Esophagus mucosa (tissue), 1 donor: ENCODE data around the gene KLRC3. TPM values are rescaled to one million over a fixed set of nuclear protein-coding genes. Genes with fewer than 3 reads are reported as not detected.
"Not testable (repeated sequence)": the region's sequence is repeated elsewhere in the genome, so short reads cannot be mapped to it uniquely, and the experiment has no call there.

Experiments
- ATAC-seq: fragments of 200-7000 bp; cut with Tn5 transposase; one replicate; pipeline ENCODE4 v1.9.1; 2020
- total RNA-seq: library from RNA; stranded (reverse); gene quantifications from one replicate; pipeline ENCODE4 v1.2.4, GENCODE V29; 2023
- donor health status: DM: yes; HTN: yes; CAD: no.

The KLRC3 gene
- not detected for total RNA-seq

GRCh38 chr12:10420334-10420733, at the start of gene KLRC3:
KLRC3 (minus strand) TSS chr12:10420595; CDS start chr12:10420550, 45 bp downstream.
- ATAC-seq: not testable (repeated sequence)

GRCh38 chr12:10469701-10470100, 49.3 kb upstream of the KLRC3 start:
- ATAC-seq: no peak

GRCh38 chr12:10466311-10466710, 45.9 kb upstream of the KLRC3 start:
- no peak for ATAC-seq

- ATAC-seq: no peak
These were observed 37.4 kb upstream of the KLRC3 start for GRCh38 chr12:10457760-10458159.

GRCh38 chr12:10456856-10457255, 36.5 kb upstream of the KLRC3 start:
- no peak for ATAC-seq

GRCh38 chr12:10455766-10456165, 35.4 kb upstream of the KLRC3 start:
- no peak for ATAC-seq

- no peak for ATAC-seq
These were observed 34.1 kb upstream of the KLRC3 start for GRCh38 chr12:10454531-10454930.

- peak; percentile 36 for ATAC-seq
These were observed 32.8 kb upstream of the KLRC3 start, which contains the start of gene KLRC1 for GRCh38 chr12:10453156-10453555. KLRC1 (minus strand) TSS chr12:10453377; CDS start chr12:10451156, 2,221 bp downstream.

GRCh38 chr12:10448236-10448635, 27.8 kb upstream of the KLRC3 start:
- no peak for ATAC-seq

- ATAC-seq: not testable (repeated sequence)
These were observed 25.7 kb upstream of the KLRC3 start for GRCh38 chr12:10446052-10446451.

- ATAC-seq: not testable (repeated sequence)
These were observed 20.7 kb upstream of the KLRC3 start for GRCh38 chr12:10441144-10441543.

GRCh38 chr12:10439608-10440274, 19.3 kb upstream of the KLRC3 start:
- ATAC-seq: not testable (repeated sequence)

GRCh38 chr12:10437601-10438000, 17.2 kb upstream of the KLRC3 start:
- ATAC-seq: not testable (repeated sequence)

GRCh38 chr12:10435816-10436215, 15.4 kb upstream of the KLRC3 start, which contains the start of gene KLRC2:
KLRC2 (minus strand) TSS chr12:10436010; CDS start chr12:10435986, 24 bp downstream.
- peak; percentile 48 for ATAC-seq

GRCh38 chr12:10430623-10431022, 10.2 kb upstream of the KLRC3 start:
- not testable (repeated sequence) for ATAC-seq

GRCh38 chr12:10425938-10426337, 5.5 kb upstream of the KLRC3 start:
- not testable (repeated sequence) for ATAC-seq

- ATAC-seq: not testable (repeated sequence)
These were observed 4.0 kb upstream of the KLRC3 start for GRCh38 chr12:10424260-10424899.

GRCh38 chr12:10422159-10422558, 1.8 kb upstream of the KLRC3 start:
- not testable (repeated sequence) for ATAC-seq

- no peak for ATAC-seq
These were observed 11.0 kb downstream of the KLRC3 start, which contains the start of gene KLRC4 for GRCh38 chr12:10409392-10409791. KLRC4 (minus strand) TSS chr12:10409757; CDS start chr12:10409575, 182 bp downstream.

- no peak for ATAC-seq
These were observed 11.6 kb downstream of the KLRC3 start for GRCh38 chr12:10408842-10409241.

- no peak for ATAC-seq
These were observed 13.7 kb downstream of the KLRC3 start for GRCh38 chr12:10406725-10407124.

GRCh38 chr12:10405294-10405693, 15.1 kb downstream of the KLRC3 start:
- peak; percentile 60 for ATAC-seq

GRCh38 chr12:10404798-10405197, 15.6 kb downstream of the KLRC3 start:
- ATAC-seq: no peak

- no peak for ATAC-seq
These were observed 19.6 kb downstream of the KLRC3 start for GRCh38 chr12:10400829-10401228.
